Measurements from ENCODE around the gene TSFM.

DNA sequence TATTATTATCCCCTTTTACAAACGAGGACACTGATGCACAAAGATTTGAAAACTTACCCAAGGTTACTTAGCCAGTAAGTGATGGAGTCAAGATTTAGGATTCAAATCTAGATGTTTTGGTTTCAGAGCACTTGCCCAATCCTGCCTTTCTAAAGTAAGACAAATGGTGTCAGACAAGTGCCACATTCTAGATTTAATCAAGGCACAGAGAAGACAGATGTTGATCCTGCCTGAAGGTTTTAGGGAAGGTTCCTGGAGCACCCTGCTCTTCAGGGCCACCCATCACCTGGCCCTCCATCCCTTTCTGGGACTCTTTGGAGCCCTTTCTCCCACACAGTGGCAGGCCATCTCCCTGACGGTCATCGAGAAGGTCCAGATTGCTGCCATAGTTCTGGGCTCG, 24.8 kb upstream of the TSFM start:
- TF ChIP-seq, protein P1, sequence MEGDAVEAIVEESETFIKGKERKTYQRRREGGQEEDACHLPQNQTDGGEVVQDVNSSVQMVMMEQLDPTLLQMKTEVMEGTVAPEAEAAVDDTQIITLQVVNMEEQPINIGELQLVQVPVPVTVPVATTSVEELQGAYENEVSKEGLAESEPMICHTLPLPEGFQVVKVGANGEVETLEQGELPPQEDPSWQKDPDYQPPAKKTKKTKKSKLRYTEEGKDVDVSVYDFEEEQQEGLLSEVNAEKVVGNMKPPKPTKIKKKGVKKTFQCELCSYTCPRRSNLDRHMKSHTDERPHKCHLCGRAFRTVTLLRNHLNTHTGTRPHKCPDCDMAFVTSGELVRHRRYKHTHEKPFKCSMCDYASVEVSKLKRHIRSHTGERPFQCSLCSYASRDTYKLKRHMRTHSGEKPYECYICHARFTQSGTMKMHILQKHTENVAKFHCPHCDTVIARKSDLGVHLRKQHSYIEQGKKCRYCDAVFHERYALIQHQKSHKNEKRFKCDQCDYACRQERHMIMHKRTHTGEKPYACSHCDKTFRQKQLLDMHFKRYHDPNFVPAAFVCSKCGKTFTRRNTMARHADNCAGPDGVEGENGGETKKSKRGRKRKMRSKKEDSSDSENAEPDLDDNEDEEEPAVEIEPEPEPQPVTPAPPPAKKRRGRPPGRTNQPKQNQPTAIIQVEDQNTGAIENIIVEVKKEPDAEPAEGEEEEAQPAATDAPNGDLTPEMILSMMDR (IDR thresholded peaks at IDR 0.05), result no peak
- TF ChIP-seq POLR2A (IDR thresholded peaks at IDR 0.05), result no peak

Measured in lower leg skin (tissue), 3 donors.